ENCODE measurements around the gene GNRH2.
"Not testable (repeated sequence)": the region's sequence is repeated elsewhere in the genome, so short reads cannot be mapped to it uniquely, and the experiment has no call there.

Gene GNRH2

GRCh38 chr20:3074812-3075211 lies 31.4 kb downstream of the GNRH2 start:
- H3K27ac ChIP-seq: no peak overlapping the region
- H2AFZ ChIP-seq (ENCODE audit: low read depth): no peak overlapping the region
- H3K4me2 ChIP-seq: no peak overlapping the region
- no peak overlapping the region for H3K9ac ChIP-seq
- H3K4me1 ChIP-seq (ENCODE audit: low read depth, poor library complexity, severe bottlenecking): no peaks in the 10 kb centered on the region
- no peaks in the 10 kb centered on the region for H4K20me1 ChIP-seq (ENCODE audit: insufficient read depth)
- H3K36me3 ChIP-seq (ENCODE audit: insufficient read depth): no peaks in the 10 kb centered on the region
- H3K79me2 ChIP-seq (ENCODE audit: insufficient read depth, low read depth): no peaks in the 10 kb centered on the region
- H3K27me3 ChIP-seq (ENCODE audit: insufficient read depth, low read depth): no peaks in the 10 kb centered on the region
- no peak overlapping the region for H3K4me3 ChIP-seq (IDR thresholded peaks at IDR 0.05; ENCODE audit: insufficient read depth, low read depth, low read length)
- no peak for TF ChIP-seq CTCF (conservative IDR thresholded peaks at IDR 0.05; ENCODE audit: low read depth, low read length)

- H3K27ac ChIP-seq; H3K9ac ChIP-seq; H4K20me1 ChIP-seq (ENCODE audit: insufficient read depth); H3K27me3 ChIP-seq (ENCODE audit: insufficient read depth, low read depth); H3K36me3 ChIP-seq (ENCODE audit: insufficient read depth); H3K4me2 ChIP-seq; H3K4me1 ChIP-seq (ENCODE audit: low read depth, poor library complexity, severe bottlenecking); H3K4me3 ChIP-seq (IDR thresholded peaks at IDR 0.05; ENCODE audit: insufficient read depth, low read depth, low read length); H2AFZ ChIP-seq (ENCODE audit: low read depth); H3K79me2 ChIP-seq (ENCODE audit: insufficient read depth, low read depth): not testable (repeated sequence)
Measured at GRCh38 chr20:3075315-3075714, 31.9 kb downstream of the GNRH2 start.

- Histone ChIP-seq H3K4me3 (IDR thresholded peaks at IDR 0.05; ENCODE audit: insufficient read depth, low read depth, low read length) (no peak overlapping the region), H3K4me1 (ENCODE audit: low read depth, poor library complexity, severe bottlenecking) (no peaks in the 10 kb centered on the region), H3K79me2 (ENCODE audit: insufficient read depth, low read depth) (no peaks in the 10 kb centered on the region), H3K27me3 (ENCODE audit: insufficient read depth, low read depth) (no peaks in the 10 kb centered on the region), H3K4me2 (no peak overlapping the region), H3K27ac (no peak overlapping the region), H3K9ac (no peak overlapping the region), H3K36me3 (ENCODE audit: insufficient read depth) (no peaks in the 10 kb centered on the region), H2AFZ (ENCODE audit: low read depth) (no peak overlapping the region), H4K20me1 (ENCODE audit: insufficient read depth) (no peaks in the 10 kb centered on the region)
- no peak for TF ChIP-seq CTCF (conservative IDR thresholded peaks at IDR 0.05; ENCODE audit: low read depth, low read length)
Measured at GRCh38 chr20:3077618-3078134, 34.3 kb downstream of the GNRH2 start.

- TF ChIP-seq CTCF (conservative IDR thresholded peaks at IDR 0.05; ENCODE audit: low read depth, low read length): no peak
- Histone ChIP-seq H3K4me3 (IDR thresholded peaks at IDR 0.05; ENCODE audit: insufficient read depth, low read depth, low read length) (no peak overlapping the region), H3K9ac (no peak overlapping the region), H3K36me3 (ENCODE audit: insufficient read depth) (no peaks in the 10 kb centered on the region), H3K4me1 (ENCODE audit: low read depth, poor library complexity, severe bottlenecking) (no peaks in the 10 kb centered on the region), H2AFZ (ENCODE audit: low read depth) (no peak overlapping the region), H4K20me1 (ENCODE audit: insufficient read depth) (no peaks in the 10 kb centered on the region), H3K4me2 (no peak overlapping the region), H3K79me2 (ENCODE audit: insufficient read depth, low read depth) (no peaks in the 10 kb centered on the region), H3K27me3 (ENCODE audit: insufficient read depth, low read depth) (no peaks in the 10 kb centered on the region), H3K27ac (no peak overlapping the region)
Measured at GRCh38 chr20:3080939-3081388, 37.5 kb downstream of the GNRH2 start.

GRCh38 chr20:3081641-3082040 lies 38.2 kb downstream of the GNRH2 start:
- no peak overlapping the region for H3K4me3 ChIP-seq (IDR thresholded peaks at IDR 0.05; ENCODE audit: insufficient read depth, low read depth, low read length)
- no peak overlapping the region for H3K9ac ChIP-seq
- H3K4me2 ChIP-seq: no peak overlapping the region
- no peaks in the 10 kb centered on the region for H3K79me2 ChIP-seq (ENCODE audit: insufficient read depth, low read depth)
- TF ChIP-seq CTCF (conservative IDR thresholded peaks at IDR 0.05; ENCODE audit: low read depth, low read length): no peak
- H3K27me3 ChIP-seq (ENCODE audit: insufficient read depth, low read depth): no peaks in the 10 kb centered on the region
- no peaks in the 10 kb centered on the region for H4K20me1 ChIP-seq (ENCODE audit: insufficient read depth)
- H3K4me1 ChIP-seq (ENCODE audit: low read depth, poor library complexity, severe bottlenecking): no peaks in the 10 kb centered on the region
- H3K36me3 ChIP-seq (ENCODE audit: insufficient read depth): no peaks in the 10 kb centered on the region
- no peak overlapping the region for H2AFZ ChIP-seq (ENCODE audit: low read depth)
- no peak overlapping the region for H3K27ac ChIP-seq
